HG03066 (cell line): ENCODE data around the gene ING5.

Experiments
- ATAC-seq: cut with Tn5 transposase; IDR thresholded peaks from one replicate; pipeline ENCODE4 v1.9.1; 2021; ENCODE audit warnings: low read depth; ENCODE audit not compliant: unreplicated experiment

The ING5 gene

DNA sequence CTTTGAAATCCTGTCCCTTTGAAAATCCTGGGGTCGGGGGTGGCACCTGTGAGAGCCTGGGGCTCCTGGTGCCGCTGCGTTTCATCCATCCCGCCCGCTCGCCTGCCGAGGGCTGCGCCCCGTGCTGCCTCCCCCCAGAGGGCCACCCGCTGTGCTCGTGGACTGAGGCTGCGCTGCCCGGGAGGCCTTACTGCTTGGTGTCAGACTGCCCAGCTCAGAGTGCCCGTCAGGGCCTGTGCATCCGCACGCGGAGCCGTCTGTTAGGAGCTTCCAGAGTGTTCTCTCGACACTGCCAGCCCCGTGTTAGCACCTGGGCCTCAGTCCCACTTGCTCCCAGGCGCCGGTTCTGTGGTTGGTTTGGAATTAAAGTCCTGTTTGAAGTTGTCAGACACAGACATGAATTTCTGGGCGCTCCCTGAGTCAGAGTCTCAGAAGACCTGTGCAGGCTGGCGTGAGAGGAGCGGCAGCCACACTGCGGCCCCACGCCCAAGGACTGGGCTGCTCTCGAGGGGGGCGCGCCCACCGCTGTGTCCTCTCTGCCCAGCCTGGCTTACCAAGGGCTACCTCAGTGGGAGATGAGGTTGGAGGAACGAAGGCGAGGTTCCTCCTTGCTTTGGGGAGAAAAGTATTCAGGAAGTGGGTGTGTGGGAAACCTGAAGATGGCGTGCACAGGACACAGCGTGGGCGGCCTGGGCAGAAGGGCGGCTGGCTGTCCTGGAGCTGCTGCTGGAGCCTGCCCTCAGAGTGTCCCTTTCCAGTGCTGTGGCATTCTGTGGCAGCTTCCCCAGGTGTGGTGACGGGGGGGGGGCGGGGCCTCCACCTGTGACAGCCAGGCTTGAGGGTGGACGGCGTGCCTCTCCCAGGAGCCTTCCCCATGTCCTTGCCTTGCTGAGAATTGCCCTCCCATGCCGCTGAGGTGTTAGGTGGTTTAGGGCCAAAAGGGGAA lies 29.3 kb upstream of the ING5 start:
- ATAC-seq: no peak

- no peak for ATAC-seq
Observed at GRCh38 chr2:241673189-241673663, 28.6 kb upstream of the ING5 start.

GRCh38 chr2:241673797-241674725 lies 27.8 kb upstream of the ING5 start:
- ATAC-seq: no peak

DNA sequence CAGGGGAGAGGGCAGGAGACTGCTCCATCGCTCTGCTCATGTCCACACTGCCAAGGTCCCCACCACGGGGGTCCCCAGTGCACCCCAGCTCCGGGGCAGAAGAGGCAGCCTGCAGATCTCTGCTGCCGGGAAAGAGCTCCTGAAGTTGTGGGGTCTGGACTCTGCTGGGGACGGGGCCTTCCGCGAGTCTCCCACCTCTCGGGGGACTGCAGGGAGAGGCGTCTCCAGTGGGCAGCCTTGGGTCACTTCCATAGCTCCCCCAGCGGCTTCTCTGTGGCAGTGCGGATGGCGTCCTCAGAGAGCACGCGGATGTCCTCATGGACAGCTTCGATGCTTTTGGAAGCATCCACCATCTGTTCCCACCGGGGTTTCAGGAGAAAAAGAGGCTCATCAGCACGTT lies 26.0 kb upstream of the ING5 start:
- no peak for ATAC-seq

- ATAC-seq: no peak
Observed at GRCh38 chr2:241676665-241677064, 25.2 kb upstream of the ING5 start.

DNA sequence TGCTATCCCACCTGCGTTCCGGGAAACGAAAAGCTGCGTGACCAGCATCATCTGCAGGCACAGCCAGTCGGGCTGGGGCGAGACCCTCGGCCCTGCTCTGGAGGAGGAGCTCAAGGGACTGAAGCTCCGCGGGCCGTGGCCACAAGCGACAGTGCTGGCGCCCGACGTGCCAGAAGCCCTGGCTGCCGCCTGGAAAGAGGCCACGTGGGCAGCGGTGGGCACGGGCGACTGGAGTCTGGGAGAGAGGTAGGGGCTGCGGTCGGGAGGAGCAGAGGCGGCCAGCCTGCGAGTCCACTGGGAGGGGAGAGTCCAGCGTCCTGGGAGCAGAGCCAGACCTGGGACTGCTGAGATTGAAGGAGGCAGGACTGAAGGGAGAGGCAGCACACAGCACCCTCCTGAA lies 24.4 kb upstream of the ING5 start:
- no peak for ATAC-seq

GRCh38 chr2:241678307-241678706 lies 23.5 kb upstream of the ING5 start:
- no peak for ATAC-seq

DNA sequence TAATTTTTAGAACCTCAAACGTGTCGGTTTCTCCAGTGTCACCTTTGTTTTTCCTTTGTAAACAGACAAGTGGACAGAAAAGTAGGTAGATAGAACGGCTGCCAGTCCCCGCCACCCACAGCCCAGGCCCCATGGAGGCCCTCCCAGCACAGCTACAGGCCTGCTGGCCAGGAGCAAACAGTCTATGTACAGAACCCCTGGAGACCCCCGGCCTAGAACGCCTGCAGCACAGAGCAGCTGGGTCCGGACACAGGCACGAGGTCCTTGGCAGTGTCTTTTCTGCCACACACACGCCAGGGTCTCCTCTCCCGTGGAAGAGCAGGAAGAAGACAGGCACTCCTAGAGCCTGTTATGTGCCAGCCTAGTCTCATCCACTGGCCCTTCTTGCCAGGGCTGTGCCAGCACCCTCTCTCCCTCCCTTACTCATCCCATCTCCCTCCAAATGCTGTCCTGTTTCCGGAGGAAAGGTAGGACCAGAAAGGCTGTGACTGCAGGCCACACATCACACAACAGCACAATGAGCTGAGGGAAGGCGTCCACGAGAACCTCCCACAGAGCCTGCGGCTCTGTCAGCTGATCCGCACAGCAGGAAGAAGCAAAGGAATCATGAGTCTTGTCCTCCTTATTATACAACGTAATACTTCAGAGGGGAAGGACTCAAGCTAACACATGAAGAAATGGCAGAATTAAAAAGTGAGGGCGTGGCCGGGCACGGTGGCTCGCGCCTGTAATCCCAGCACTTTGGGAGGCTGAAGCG lies 22.9 kb upstream of the ING5 start:
- no peak for ATAC-seq

- no peak for ATAC-seq
Observed at GRCh38 chr2:241680044-241680443, 21.8 kb upstream of the ING5 start.

- no peak for ATAC-seq
Observed at GRCh38 chr2:241680827-241681599, 20.8 kb upstream of the ING5 start.

DNA sequence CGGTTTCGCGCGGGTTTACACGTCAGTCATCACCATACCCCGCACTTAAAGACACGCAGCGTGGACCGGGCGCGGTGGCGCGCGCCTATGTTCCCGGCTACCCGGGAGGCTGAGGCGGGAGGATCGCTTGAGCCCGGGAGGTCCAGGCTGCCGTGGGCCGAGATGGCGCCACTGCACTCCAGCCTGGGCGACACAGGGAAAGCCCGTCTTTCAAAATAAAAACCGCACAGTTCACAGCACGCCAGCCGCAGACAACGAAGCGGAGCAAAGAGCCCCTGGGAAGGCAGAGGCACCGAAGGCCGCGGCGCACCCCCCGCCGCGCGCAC lies 15.6 kb upstream of the ING5 start:
- peak; percentile 4 for ATAC-seq

DNA sequence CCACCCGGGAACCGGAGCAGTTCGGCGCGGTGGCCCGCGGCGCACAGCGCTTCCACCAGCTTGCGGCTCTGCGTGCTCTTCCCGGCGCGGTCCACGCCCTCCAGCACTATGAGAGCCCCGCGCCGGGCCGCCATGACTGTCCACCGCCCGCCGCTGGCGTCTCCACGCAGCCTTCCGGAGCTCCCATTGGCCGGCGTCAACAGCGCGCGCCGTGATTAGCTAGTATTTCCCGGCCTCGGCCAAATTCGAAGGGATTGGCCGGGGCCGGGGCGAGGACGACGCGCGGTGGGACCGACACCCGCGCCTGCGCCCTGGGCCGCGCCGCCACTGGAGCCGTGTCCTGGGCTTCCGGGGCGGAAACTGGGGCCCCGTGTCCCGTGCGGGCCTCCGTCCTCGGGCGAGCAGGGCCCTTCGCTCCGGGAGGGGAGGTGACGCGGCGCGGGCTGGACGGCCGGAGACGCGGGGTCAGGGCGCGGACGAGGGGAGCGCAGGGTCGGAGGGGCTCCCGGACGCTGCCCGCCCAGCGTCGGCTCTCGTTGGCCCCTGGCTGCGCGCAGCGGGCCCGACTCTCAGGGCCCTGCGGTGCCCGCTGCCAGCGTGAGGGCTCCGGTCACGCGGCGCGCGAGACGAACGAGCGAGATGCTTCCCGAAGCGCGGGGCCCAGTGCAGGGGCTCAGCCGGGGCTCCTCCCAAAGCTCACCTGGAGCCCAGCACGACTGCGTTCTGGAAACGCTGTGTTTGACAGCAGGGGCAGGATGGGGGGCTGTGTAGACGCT lies 15.0 kb upstream of the ING5 start, which contains the start of gene DTYMK:
DTYMK (minus strand) TSS at position 166 of the 776 bp plus-strand sequence; CDS start at position 134, 32 bp downstream.
- ATAC-seq: peak; percentile 95

GRCh38 chr2:241689306-241689705 lies 12.5 kb upstream of the ING5 start:
- ATAC-seq: no peak

DNA sequence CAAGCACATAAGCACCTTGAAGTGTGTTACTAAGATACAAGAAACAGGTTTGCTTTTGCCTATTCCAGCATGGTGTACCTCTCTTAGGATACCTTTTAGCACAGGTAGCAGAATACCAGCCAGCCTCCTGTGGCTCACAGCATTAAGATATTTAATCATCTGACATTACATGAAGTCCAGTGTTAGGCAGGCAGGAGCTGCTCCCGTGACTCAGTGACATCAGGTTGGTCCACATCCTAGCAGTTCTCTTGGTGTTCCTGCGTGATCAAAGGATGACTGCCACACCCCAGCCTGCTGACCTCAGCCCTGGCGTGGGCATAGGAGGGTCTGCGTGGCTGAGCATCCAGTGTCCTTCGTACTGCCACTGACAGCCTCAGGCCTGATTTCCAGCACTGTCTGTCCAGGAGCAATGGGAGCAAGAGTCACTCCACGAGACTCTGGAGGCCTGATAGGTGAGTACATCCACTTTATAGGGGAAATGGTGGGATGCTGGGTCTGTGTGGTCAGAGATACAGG lies 11.6 kb upstream of the ING5 start:
- ATAC-seq: no peak

- ATAC-seq: no peak
Observed at GRCh38 chr2:241692448-241692847, 9.4 kb upstream of the ING5 start.

DNA sequence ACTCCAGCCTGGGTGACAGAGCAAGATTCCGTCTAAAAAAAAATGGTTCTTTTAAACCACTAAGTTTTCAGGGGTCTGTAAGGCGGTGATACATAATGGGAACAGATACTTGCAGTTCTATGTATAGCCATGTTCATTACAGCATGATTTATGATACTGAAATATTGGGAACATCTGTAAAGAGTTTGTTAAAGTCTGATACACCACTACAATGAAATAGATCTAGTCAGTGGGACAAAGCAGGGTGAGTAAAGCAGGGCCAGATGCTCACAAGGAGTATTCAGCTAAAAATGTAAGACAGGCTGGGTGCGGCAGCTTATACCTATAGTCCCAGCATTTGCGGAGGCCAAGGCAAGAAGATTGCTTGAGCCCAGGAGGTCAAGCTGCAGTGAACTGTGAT lies 6.2 kb upstream of the ING5 start:
- ATAC-seq: no peak

- no peak for ATAC-seq
Observed at GRCh38 chr2:241701149-241701398, 765 bp upstream of the ING5 start.

DNA sequence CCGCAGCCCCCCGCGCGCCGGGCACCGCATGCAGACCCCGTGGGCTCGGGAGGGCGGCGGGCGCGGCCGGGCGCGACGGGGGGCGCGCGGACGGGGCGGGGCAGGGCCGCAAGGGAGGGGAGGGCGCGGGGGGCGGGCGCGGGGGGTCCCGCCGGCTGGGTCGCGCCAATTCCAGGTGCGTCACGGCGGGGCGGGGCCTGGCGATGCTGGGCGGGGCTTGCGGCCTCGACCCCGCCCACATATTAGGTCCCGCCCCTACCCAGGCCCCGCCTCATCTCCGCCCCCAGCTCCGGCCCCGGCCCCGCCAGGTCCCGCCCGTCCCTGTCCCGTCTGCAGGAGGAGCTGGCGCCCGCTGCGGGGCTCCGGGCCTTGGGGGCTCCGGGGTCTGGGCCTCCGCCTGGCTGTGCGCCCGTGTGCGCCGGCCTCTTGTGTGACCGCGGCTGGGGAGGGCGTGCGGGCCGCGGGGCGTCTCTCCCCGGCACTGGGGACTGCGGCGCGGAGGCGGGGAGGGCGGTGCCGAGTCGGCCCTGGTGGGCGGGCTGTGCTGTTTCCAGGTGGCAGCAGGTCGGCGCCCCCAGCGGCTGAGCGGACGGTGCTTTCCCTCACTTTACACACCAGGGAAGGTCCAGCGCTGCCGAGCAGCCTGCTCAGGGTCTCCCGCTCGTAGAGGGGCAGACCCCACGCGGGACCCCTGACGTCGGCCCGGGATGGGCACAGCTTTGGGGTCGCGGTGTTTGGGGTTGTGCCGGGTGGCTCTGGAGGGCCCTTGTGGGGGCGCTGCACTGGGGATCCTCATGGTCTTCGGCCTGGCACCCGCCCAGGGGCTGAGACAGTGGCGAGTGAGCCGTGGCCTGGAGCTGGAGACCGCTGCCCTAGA lies 554 bp downstream of the ING5 start:
- peak; percentile 74 for ATAC-seq
